HS-5 (cell line): ENCODE data around the gene MYO5A.
A peak's percentile ranks its signal among the peaks of the same experiment; 100 is the strongest.
"Not testable (repeated sequence)": the region's sequence is repeated elsewhere in the genome, so short reads cannot be mapped to it uniquely, and the experiment has no call there.

Experiments
- DNase-seq: peaks from one replicate; pipeline ENCODE4 v3.0.0-alpha.2; 2012; ENCODE audit warnings: low read depth

The MYO5A gene

DNA sequence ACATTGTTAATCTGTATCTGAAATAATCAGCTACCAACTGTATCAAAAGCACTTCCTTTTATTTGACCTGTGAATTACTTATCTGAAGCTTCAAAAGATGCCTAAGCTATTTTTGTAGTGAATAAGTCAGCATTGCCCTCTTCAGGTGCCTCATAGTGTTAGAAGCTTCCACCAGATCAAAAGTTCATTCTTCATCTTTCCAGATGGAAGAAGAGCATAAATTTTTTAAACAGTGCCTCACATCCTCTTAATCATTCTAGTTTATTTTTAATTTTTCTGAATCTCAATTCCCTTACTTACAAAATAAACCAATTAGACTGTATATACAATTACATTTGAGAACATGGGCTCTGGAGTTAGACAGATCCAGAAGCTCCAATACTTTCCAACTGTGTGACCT, 65.0 kb downstream of the MYO5A start:
- DNase-seq: no peak

DNA sequence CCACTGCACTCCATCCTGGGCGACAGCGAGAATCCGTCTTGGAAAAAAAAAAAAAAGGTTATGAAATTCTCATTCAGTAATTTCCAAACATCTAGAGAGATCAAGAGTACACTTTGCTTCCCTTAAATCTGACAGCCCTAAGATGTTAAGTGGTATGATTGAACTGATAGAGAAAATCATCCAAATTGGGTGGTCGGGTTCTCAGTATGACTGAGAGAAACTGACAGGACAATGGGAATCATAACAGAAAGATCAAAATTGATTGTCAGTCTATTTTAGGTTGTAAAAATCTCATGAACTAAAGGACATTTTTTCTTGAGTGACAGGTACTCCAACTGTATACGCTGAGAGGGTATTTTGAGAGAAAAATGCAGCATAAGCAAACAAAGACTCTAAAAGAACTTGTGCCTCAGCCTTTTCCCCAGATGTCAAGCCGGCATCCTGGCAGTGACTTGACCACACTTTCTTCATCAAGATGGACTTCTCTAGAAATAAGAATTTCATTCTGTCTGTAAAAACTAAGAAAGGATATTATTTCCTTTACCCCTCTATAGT, 65.8 kb downstream of the MYO5A start:
- no peak for DNase-seq

DNA sequence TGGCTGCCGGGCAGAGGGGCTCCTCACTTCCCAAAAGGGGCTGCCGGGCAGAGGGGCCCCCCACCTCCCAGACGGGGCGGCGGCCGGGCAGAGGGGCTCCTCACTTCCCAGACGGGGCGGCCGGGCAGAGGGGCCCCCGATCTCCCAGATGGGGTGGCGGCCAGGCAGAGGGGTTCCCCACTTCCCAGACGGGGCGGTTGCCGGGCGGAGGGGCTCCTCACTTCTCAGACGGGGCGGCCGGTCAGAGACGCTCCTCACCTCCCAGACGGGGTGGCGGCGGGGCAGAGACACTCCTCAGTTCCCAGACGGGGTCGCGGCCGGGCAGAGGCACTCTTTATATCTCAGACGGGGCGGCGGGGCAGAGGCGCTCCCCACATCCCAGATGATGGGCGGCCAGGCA, 69.0 kb downstream of the MYO5A start:
- not testable (repeated sequence) for DNase-seq

DNA sequence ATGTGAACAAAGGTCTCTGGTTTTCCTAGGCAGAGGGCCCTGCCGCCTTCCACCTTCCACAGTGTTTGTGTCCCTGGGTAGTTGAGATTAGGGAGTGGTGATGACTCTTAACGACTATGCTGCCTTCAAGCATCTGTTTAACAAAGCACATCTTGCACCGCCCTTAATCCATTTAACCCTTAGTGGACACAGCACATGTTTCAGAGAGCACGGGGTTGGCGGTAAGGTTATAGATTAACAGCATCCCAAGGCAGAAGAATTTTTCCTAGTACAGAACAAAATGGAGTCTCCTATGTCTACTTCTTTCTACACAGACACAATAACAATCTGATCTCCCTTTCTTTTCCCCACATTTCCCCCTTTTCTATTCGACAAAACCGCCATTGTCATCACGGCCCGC, 69.4 kb downstream of the MYO5A start:
- DNase-seq: not testable (repeated sequence)

DNA sequence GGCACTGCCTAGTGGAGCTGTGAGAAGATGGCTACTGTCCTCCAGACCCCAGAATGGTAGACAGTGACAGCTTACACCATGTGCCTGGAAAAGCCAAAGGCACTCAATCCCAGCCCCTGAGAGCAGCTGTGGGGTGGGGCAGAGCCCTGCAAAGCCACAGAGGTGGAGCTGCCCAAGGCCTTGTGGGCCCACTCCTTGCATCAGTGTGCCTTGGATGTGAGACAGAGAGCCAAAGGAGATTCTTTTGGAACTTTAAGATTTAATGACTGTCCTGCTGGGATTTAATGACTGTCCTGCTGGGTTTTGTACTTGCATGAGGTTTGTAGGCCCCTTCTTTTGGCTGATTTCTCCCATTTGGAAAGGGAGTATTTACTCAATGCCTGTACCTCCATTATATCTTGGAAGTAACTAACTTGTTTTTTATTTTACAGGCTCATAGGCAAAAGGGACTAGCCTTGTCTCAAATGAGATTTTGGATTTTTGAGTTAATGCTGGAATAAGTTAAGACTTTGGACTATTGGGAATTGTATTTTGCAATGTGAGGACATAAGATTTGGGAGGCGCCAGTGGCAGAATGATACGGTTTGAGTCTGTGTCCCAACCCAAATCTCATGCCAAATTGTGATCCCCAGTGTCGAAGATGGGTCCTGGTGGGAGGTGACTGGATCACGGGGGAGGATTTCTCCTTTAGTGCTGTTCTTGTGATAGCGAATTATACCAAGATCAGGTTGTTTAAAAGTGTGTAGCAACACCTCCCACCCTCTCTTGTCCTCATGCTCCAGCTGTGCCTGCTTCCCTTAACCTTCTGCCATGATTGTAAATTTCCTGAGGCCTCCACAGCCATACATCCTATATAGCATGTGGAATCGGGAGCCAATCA, 80.4 kb downstream of the MYO5A start:
- DNase-seq: no peak

DNA sequence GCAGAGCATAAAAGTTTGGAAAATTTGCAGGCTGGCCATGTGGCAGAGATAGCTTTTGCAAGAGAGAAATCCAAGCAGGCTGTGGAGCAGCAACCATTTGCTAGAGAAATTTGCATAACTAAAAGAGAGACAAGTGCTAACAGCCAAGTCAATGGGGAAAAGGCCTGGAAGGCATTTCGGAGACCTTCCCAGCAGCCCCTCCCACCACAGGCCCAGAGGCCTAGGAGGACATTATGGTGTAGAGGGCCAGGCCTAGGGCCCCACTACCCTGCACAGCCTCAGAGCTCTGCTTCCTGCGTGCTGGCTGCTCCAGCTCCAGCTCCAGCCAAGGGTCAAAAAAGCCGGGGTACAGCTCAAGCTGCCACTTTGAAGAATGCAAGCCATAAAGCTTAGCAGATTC, 82.7 kb downstream of the MYO5A start:
- no peak for DNase-seq

DNA sequence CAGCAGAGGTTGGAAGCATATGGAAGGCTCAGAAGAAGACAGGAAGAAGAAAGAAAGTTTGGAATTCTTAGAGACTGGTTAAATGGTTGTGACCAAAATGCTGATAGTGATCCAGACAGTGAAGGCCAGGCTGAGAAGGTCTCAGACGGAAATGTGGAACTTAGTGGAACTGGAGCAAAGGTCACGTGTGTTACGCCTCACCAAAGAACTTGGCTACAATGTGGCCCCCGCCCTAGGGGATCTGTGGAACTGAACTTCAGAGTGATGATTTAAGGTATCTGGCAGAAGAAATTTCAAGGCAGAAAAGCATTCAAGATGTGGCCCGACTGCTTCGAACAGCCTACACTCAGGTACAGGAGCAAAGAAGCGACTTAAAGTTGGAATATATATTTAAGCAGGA, 83.1 kb downstream of the MYO5A start:
- no peak for DNase-seq

DNA sequence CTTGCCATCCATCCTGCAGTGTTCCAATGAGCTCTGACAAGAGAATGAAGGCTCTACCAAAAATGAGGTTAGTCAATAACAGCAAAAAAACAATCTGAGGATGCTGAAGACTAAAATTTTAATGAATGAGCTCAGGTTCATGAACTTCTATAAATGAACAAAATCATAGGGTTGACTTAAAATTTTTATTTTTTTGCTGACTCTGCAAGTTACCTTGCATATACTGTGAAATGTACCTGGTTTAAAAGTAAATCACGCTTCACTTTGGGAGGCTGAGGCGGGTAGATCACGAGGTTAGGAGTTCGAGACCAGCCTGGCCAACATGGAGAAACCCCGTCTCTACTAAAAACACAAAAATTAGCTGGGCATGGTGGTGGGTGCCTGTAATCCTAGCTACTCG, 85.5 kb downstream of the MYO5A start:
- DNase-seq: not testable (repeated sequence)

DNA sequence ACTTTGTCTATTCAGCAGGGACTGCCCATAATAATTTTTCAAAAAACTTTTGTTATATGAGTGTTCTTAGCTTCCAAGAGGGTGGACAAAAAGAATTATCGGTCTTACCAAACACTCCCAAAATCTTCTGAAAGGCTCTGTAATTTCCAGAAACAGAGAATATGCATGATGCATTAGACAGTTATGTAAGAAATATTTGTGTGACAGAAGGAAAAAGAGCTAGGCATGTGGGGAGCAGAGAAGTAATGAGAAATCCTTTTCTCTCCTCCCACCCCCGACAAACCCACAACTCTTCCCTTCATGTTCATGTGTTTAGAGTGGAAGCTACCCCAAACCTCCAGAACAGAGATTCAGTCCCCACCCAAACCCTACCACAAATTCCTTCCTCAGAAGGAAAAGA, 86.8 kb downstream of the MYO5A start:
- no peak for DNase-seq

DNA sequence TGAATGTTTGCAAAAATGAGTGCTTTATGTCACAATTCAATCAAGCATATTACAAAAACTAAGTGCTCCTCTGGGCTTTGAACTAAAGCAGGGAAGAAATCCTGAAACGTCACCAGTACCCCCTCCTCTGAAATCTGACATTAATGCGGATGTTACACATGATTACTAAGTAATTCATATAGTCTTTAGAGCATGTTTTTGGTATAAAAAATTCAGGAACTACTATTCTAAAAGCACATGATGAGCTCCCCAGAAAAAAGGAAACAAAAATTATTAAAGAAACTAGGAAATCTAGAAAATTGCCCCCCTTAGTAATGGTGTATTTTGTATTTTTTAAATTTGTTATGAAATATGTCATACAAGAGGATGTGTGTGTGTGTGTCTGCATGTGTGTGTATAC, 87.7 kb downstream of the MYO5A start:
- DNase-seq: no peak

DNA sequence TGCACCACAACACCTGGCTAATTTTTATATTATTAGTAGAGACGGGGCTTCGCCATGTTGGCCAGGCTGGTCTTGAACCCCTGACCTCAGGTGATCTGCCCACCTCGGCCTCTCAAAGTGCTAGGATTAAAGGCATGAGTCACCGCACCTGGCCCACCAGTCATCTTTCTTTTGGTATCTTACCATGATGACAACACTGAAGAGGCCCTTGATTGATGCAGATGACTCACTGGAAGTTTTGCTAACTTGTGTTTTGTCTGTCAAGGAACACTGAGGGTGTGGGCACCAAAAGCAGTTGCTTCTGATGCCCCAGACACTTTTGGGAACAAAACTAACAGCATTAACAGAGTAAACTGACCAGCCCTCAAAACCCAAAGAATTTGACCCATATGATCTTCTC, 88.3 kb downstream of the MYO5A start:
- no peak for DNase-seq

DNA sequence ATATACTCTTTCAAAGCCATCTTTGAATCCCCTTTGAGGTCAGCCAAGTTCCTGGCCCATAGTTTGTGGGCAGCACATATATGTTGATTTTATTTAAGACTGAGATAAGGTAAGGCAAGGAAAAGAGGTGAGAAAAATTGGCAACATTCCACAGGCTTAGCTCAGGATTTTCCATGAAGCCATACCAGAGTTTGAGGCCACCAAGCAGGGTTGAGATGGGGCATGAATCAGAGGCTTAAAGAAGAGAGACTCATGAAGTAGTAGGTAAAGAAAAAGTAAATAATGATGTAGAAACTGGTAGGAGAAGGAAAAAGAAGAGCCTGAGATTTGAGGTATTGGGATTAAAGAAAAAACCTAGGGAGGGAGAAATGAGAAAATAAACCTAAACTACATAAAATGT, 89.2 kb downstream of the MYO5A start:
- DNase-seq: no peak

DNA sequence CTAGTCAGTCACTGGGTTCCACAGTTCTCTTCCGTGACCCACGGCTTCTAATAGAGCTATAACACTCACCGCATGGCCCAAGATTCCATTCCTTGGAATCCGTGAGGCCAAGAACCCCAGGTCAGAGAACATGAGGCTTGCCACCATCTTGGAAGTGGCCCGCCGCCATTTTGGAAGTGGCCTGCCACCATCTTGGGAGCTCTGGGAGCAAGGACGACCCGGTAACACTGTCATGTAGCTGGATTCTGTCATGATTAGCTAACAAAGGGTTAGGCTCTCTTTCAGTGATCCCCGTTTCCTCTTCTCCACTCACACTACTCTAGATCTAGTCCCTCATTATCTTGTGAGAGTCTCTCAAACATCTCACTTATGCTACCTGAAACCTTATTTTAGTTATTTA, 89.6 kb downstream of the MYO5A start:
- not testable (repeated sequence) for DNase-seq

DNA sequence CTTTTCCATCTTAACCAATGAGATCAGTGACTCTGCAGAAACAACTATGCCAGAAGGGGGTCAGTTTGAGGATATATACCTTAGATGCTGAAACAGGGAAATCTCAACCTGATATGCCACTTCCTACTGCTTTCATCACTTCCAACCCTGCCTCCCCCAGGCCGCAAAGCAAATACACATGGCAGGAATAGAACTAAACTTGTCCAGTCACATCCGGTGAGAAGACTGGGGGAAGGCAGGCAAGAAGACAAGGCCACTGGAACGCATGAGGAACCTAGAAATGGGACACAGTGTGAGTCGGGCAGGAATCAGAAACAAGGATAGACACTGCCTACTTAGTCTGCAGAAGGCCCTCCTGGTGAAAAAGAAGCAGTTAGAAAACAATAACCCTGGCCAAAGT, 90.6 kb downstream of the MYO5A start:
- no peak for DNase-seq

DNA sequence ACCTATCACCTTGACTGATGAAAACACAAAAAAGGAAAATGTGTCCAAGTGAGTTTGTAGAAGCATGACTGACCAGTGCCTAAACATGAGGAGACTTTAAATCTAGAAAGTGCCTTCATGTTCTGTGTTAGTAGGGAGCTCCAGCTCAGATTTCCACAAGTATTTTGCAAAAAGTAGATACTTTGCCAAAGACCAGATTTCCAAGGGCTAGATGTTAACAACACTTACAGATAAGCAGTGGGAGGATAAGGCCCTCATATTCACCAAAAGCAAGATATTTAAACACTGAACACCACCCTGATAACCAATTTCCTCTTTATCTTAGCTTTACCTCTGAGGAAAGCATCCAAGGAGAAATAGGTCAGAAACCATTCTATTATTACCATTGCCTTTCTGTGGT, 91.0 kb downstream of the MYO5A start:
- DNase-seq: no peak

DNA sequence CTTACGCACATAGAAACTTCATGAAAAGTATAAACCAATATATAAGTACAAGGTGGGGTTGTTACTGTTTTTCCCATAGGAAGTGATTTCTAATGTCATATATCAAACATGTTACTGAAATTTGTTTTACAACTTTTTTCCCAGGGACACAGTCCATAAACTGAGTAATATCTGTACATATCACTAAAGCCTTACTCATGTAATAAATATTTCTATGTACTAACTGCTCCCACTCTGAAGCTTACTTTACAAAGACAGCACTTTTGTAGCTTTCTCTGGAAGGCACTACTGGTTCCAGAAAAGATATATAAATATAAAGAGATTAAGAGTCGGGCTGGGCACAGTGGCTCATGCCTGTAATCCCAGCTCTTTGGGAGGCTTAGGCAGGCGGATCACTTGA, 91.7 kb downstream of the MYO5A start:
- no peak for DNase-seq

DNA sequence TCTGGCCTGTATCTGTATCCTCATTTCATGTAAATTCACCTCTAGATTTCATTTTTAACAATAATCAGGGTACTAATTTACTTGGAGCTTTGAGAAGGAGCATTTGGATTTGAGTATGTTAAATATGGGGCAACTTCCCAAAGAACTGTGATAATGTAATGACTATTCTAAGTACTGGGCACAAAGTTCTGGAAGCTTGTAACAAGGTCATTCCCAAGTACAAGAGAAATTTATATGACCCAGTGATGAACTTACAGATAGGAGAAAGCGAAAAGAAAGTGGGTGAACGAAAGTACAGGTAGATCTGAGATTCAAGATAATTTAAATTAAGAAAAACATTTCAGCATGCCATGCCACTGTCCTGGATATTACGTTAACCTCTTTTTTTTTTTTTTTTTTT, 93.8 kb downstream of the MYO5A start:
- DNase-seq: no peak

DNA sequence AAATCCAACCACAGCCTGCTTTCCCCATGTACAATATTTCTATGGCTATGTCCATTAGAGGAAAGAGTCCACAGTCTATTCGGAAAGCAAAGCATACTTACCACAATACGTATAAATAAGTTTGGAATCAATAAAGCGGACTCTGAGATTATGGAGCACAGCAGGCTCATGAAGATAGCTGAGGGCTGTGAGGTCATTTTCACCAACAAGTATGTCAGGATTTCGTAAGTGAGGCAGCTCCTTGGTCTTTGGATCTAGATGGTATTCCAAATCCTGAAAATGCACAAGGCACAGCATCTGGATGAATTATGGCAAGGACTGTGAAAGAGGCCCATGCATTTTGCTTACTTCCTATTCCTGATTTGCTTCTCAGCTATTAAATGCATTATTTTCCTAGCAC, 100.4 kb downstream of the MYO5A start:
- DNase-seq: no peak

DNA sequence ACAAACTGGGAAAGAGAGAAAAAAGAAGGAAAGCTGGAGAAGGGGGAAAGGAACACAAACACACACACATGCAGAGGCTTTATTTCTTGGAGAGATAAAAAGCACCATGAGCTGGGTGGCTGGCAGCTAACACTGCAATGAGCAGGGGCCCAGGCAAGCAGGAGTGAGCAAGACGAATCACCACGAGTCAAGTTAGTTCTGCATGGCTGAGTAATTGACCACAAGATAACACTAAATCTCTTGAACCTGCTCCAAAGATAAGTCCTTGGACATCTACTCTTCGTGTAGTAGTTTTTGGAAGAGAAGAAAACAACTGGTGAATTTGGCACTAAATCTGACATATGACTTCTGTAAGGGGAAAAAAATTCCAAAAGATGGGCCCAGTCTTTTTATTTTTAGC, 100.9 kb downstream of the MYO5A start:
- DNase-seq: peak; percentile 45

DNA sequence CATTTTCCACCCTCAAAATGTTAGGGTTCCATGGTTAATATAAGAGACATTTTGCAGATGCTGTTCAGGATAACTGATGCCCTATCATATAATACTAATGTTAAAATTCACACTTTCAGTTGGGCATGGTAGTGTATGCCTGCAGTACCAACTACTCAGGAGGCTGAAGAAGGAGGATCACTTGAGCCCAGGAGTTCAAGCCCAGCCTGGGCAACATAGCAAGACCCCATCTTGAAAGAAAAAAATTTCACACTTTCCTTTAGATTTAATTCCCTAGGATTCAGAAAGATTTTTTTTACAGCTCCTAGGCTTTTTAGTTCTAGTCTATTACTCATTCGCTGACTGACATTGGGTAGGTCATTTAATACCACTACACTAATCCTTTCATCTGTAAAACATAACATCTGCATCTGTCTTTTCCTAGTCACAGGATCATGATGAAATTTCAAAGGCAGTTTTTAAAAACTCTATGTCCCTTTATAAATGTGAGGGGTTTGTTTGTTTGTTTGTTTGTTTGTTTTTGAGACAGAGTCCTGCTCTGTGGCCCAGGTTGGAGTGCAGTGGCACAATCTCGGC, 103.7 kb downstream of the MYO5A start:
- no peak for DNase-seq

DNA sequence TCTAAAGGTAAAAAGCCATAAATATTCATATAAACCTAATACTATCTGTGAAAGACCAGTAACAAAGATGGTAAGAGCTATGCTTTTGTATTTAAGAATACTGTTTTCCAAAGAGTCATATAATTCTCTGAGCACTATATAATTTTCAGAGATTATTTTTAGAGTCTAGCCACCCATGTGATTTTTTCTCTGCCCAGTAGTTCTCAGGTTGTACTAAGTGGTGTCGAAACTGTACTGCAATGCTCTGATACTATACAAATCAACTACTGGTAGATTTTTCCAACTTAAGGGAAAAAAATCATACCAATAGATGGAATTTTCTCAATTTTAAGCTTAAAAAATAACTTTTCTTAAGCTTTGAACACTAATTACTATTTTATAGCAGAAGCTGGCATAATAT, 104.8 kb downstream of the MYO5A start:
- no peak for DNase-seq

DNA sequence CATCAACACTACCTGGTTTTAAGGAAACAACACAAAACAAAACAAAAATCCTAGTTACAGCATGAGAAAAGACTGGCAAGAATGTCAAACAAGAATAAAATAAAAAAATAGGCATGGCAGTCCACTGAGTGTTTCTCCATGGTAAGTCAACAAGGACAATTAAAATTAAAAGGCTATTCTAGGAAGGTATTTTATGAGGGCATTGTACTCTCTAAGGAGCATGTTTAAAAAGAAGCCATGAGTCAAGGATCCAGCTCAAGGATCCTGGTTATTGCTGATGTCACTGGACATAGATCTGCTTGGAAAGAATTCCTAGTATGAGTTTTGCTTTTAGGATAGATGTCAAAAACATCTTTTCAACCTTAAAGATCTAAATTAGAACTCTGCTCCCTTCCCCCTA, 106.7 kb downstream of the MYO5A start:
- no peak for DNase-seq

DNA sequence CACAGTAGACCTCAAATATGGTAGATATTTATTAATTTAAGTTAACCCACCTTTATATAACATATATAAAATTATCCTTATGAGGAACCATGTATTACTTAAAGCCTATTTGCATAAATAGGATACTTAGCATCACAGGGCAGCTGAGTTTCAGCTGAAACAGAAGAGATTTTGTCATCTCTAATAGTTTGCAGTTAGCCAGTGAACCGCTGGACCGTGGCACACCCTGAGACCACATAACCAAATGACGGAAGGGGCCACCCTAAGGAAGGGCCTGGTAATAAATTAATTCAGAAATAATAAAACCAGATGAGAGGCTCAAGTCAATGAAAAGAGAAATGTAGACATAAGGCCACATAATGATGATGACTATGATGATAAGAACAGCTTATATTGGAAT, 107.7 kb downstream of the MYO5A start:
- no peak for DNase-seq

DNA sequence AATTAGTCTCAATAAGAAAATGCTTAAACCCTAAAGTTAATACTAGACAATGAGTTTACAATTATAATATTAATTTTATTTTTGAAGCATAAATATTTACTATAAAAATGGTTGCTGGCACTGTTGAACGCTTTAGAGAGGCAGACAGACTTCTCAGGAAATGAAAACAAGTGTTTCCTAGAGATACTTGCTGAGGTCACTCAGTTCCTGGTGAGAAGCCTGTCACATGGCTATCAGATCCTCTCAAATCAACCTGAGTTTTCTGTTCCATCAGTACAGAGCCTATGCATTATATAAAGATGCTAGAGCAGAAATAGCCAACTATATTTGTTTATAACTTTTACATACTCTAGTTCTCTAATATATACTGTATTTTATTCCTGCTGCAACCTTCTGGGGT, 109.2 kb downstream of the MYO5A start:
- DNase-seq: no peak
